Fibroblast of lung (primary cell): ENCODE measurements around the gene NRSN2. TPM values are rescaled to one million over a fixed set of nuclear protein-coding genes. Genes with fewer than 3 reads are reported as not detected.

Experiments
- DNase-seq, 2 donors: peaks; one replicate each; pipeline versions ENCODE4 v3.0.0 to v3.0.0-alpha.2; 2010; ENCODE audit warnings: low read depth in 2 of 2
- H2AFZ ChIP-seq: 2 replicates; pipeline ENCODE4 v1.5.1; 2012; ENCODE audit warnings: low read length, control low read depth, inconsistent platforms
- H3K27ac ChIP-seq: 2 replicates; pipeline ENCODE4 v1.5.1; 2011; ENCODE audit warnings: low read length, control low read depth; ENCODE audit not compliant: insufficient read depth
- H3K27me3 ChIP-seq: 2 replicates; pipeline ENCODE4 v1.5.1; 2011; ENCODE audit warnings: mild to moderate bottlenecking, low read length; ENCODE audit not compliant: control insufficient read depth, insufficient read depth
- H3K36me3 ChIP-seq: 2 replicates; pipeline ENCODE4 v1.5.1; 2011; ENCODE audit warnings: low read length; ENCODE audit not compliant: control insufficient read depth, insufficient read depth
- H3K4me1 ChIP-seq: 2 replicates; pipeline ENCODE4 v1.5.1; 2011; ENCODE audit warnings: low read length; ENCODE audit not compliant: control insufficient read depth, insufficient read depth; ENCODE audit errors: extremely low read depth
- H3K4me2 ChIP-seq: 2 replicates; pipeline ENCODE4 v1.5.1; 2011; ENCODE audit warnings: low read length, control low read depth; ENCODE audit not compliant: insufficient read depth; ENCODE audit errors: extremely low read depth
- H3K4me3 ChIP-seq, 4 experiments: fragments of 200-600 bp in 1 of 4; sonication (generic) in 1 of 4; replicated peaks in 1 of 4; 2 replicates each; pipeline ENCODE4 v1.5.1; 2011 to 2016; ENCODE audit warnings: low read length in 4 of 4, low read depth in 3 of 4, mild to moderate bottlenecking in 3 of 4, control low read depth in 2 of 4, inconsistent platforms in 1 of 4, mixed read lengths in 1 of 4; ENCODE audit not compliant: insufficient read depth in 1 of 4; ENCODE audit errors: control extremely low read depth in 1 of 4
- H3K79me2 ChIP-seq: 2 replicates; pipeline ENCODE4 v1.5.1; 2012; ENCODE audit warnings: mild to moderate bottlenecking, low read length, inconsistent platforms; ENCODE audit not compliant: control insufficient read depth, insufficient read depth
- H3K9ac ChIP-seq: 2 replicates; pipeline ENCODE4 v1.5.1; 2011; ENCODE audit warnings: mild to moderate bottlenecking, low read length, control low read depth; ENCODE audit not compliant: insufficient read depth
- H3K9me3 ChIP-seq: 2 replicates; pipeline ENCODE4 v1.5.1; 2012; ENCODE audit warnings: low read depth, low read length; ENCODE audit not compliant: control insufficient read depth, insufficient read depth
- H4K20me1 ChIP-seq: 2 replicates; pipeline ENCODE4 v1.5.1; 2011; ENCODE audit warnings: low read length; ENCODE audit not compliant: control insufficient read depth, insufficient read depth; ENCODE audit errors: extremely low read depth
- EZH2 ChIP-seq: IDR thresholded peaks from 2 replicates; pipeline ENCODE4 v1.5.1; 2012; ENCODE audit warnings: low read length, control low read depth, mild to moderate bottlenecking; ENCODE audit errors: missing control alignments
- polyA plus RNA-seq, 2 donors: library from polyadenylated mRNA; depleted of rRNA in 1 of 2; stranded (reverse) in 1 of 2; unstranded in 1 of 2; fragments of >200 nt; gene quantifications; 2 replicates each; pipeline ENCODE4 v1.2.1, GENCODE V29; 2011 to 2012; ENCODE audit warnings: missing spikeins in 1 of 2
- total RNA-seq: library from RNA; depleted of rRNA; stranded (reverse); fragments of >200 nt; gene quantifications from 2 replicates; pipeline ENCODE4 v1.2.1, GENCODE V29; 2014
- TF ChIP-seq, protein P1 (sequence below), 2 donors: IDR thresholded peaks in 1 of 2; conservative IDR thresholded peaks in 1 of 2; 1 replicate in 1 of 2; 2 replicates in 1 of 2; pipeline ENCODE4 v1.5.1; 2011 to 2012; ENCODE audit warnings: low read length in 2 of 2, control low read depth in 1 of 2, inconsistent platforms in 1 of 2, low read depth in 1 of 2, mild to moderate bottlenecking in 1 of 2

NRSN2 gene
- total and polyA plus RNA-seq, 2 donors (not counting 1 experiment from before 2014, with no cell fraction given) = 34.5 to 60.5 TPM

- DNase-seq = no peak
- H3K27me3 ChIP-seq = no peaks in the 10 kb centered on the region
- no peaks in the 10 kb centered on the region for H3K4me1 ChIP-seq
- H3K4me2 ChIP-seq = no peak overlapping the region
- H3K27ac ChIP-seq = no peak overlapping the region
- no peaks in the 10 kb centered on the region for H3K79me2 ChIP-seq
- no peaks in the 10 kb centered on the region for H4K20me1 ChIP-seq
- no peak overlapping the region for H3K4me3 ChIP-seq
- no peak overlapping the region for H2AFZ ChIP-seq
- no peaks in the 10 kb centered on the region for H3K9me3 ChIP-seq
- peaks cover 14% of the 10 kb centered on the region for H3K36me3 ChIP-seq
- no peak for TF ChIP-seq EZH2
- TF ChIP-seq, protein P1, sequence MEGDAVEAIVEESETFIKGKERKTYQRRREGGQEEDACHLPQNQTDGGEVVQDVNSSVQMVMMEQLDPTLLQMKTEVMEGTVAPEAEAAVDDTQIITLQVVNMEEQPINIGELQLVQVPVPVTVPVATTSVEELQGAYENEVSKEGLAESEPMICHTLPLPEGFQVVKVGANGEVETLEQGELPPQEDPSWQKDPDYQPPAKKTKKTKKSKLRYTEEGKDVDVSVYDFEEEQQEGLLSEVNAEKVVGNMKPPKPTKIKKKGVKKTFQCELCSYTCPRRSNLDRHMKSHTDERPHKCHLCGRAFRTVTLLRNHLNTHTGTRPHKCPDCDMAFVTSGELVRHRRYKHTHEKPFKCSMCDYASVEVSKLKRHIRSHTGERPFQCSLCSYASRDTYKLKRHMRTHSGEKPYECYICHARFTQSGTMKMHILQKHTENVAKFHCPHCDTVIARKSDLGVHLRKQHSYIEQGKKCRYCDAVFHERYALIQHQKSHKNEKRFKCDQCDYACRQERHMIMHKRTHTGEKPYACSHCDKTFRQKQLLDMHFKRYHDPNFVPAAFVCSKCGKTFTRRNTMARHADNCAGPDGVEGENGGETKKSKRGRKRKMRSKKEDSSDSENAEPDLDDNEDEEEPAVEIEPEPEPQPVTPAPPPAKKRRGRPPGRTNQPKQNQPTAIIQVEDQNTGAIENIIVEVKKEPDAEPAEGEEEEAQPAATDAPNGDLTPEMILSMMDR (conservative IDR thresholded peaks at IDR 0.05 in 1 of 2, IDR thresholded peaks at IDR 0.05 in 1 of 2; ENCODE audit: low read depth in 1 of 2, low read length in 2 of 2) = no peak
- no peak overlapping the region for H3K9ac ChIP-seq
Observed at GRCh38 chr20:399182-399707, 52.3 kb downstream of the NRSN2 start.

DNA sequence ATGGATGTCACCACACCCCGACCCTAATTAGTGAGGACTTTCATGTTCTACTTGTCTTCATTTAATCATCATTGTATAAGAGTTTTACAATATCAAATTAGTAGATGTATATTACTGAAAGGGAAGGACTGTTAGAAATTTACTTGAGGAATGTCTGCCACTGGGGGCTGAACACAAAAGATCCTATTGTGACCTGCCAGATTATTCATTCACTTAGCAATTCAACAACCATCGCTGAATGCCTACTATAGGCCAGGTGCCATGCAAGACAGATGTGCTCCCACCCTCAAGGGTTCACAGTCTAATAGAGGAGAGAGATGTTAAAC, 53.2 kb downstream of the NRSN2 start:
- Histone ChIP-seq H3K27ac (no peak overlapping the region), H3K4me1 (no peaks in the 10 kb centered on the region), H3K4me3 (no peak overlapping the region), H3K9ac (no peak overlapping the region), H3K27me3 (no peaks in the 10 kb centered on the region), H3K36me3 (peaks cover 10% of the 10 kb centered on the region), H4K20me1 (no peaks in the 10 kb centered on the region), H3K79me2 (no peaks in the 10 kb centered on the region), H2AFZ (no peak overlapping the region), H3K4me2 (no peak overlapping the region), H3K9me3 (no peaks in the 10 kb centered on the region)
- DNase-seq = no peak
- no peak for TF ChIP-seq EZH2
- TF ChIP-seq, protein P1 (conservative IDR thresholded peaks at IDR 0.05 in 1 of 2, IDR thresholded peaks at IDR 0.05 in 1 of 2; ENCODE audit: low read depth in 1 of 2, low read length in 2 of 2) = no peak

DNA sequence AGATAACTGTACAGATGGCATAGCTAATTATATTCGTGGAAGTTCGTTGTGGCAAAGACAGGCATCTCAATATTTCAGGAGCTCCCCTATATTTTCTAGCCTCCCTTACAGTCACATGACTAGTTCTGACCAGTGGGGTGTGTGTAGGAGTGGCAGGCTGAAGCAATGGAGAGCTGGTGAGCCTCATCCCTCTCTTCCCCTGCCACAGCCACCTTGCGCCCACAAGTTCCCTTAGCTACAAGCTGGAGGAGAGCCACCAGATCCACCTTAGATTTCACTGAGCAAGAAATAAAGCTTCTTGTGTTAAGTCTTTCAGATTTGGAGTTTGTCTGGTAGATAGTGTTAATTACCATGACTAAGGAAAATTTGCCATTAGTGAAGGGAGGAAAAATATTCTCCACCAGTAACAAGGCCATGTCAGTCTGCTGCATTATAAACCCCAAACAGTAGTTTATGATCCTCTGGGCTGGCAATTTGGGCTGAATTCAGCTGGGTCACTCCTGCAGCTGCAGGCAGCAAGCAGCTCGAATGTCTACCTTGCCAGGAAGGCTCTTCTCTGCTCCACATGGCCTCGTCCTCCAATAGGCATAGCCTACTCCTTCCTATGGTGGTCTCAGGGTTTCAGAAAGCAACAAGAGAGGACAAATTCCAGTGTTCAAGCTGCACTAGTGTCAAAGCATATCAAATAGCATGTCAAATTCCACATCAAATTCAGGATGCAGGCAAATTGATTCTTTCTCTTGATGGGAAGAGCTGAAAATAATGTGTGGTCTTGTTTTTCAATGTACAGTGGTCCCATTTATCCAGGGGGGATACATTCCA, 53.8 kb downstream of the NRSN2 start:
- Histone ChIP-seq H3K4me3 (no peak overlapping the region), H3K9ac (no peak overlapping the region), H3K36me3 (peaks cover 9% of the 10 kb centered on the region), H3K4me1 (no peaks in the 10 kb centered on the region), H3K27ac (no peak overlapping the region), H3K79me2 (no peaks in the 10 kb centered on the region), H3K27me3 (no peaks in the 10 kb centered on the region), H2AFZ (no peak overlapping the region), H3K9me3 (no peaks in the 10 kb centered on the region), H3K4me2 (no peak overlapping the region), H4K20me1 (no peaks in the 10 kb centered on the region)
- DNase-seq = no peak
- no peak for TF ChIP-seq EZH2
- TF ChIP-seq, protein P1 (conservative IDR thresholded peaks at IDR 0.05 in 1 of 2, IDR thresholded peaks at IDR 0.05 in 1 of 2; ENCODE audit: low read depth in 1 of 2, low read length in 2 of 2) = no peak
